IMR-90 (cell line): ENCODE results near the gene ZNF362. TPM values are rescaled to one million over a fixed set of nuclear protein-coding genes. Genes with fewer than 3 reads are reported as not detected.

Experiments used
- ATAC-seq: fragments of 200-7000 bp; cut with Tn5 transposase; 2 replicates; pipeline ENCODE4 v1.9.1; 2020; ENCODE audit warnings: low read depth, mild to moderate bottlenecking, moderate library complexity
- BruUV-seq: library from RNA; stranded (reverse); fragments of 400-500 nt; replicated peaks from 2 replicates; lab custom pipeline; 2021; lab: Mats Ljungman, UMichigan
- CTCF ChIA-PET: fragments of 300-600 bp; formaldehyde crosslinking; extraction: SDS; loops from one replicate; lab custom pipeline; 2021; ENCODE audit warnings: antibody characterized with exemption; lab: Yijun Ruan, JAX
- POLR2A ChIA-PET: fragments of 300-600 bp; sonication (Branson Sonifier 250); formaldehyde crosslinking; loops from one replicate; lab custom pipeline; 2022; ENCODE audit warnings: antibody characterized with exemption; ENCODE audit not compliant: unreplicated experiment; lab: Charles Lee
- DNase-seq: peaks from one replicate; pipeline ENCODE4 v3.0.0; 2013
- H2AFZ ChIP-seq: replicated peaks from 2 replicates; pipeline ENCODE3; 2013; ENCODE audit warnings: low read length, mild to moderate bottlenecking; ENCODE audit not compliant: poor library complexity
- H2AK5ac ChIP-seq: 2 replicates; pipeline ENCODE4 v1.6.1; 2013; ENCODE audit warnings: low read depth, low read length, inconsistent platforms
- H2AK9ac ChIP-seq: replicated peaks from 2 replicates; pipeline ENCODE3; 2013; ENCODE audit warnings: mild to moderate bottlenecking, low read depth, low read length, moderate library complexity; ENCODE audit not compliant: poor library complexity
- H2BK120ac ChIP-seq: 2 replicates; pipeline ENCODE4 v1.6.1; 2013; ENCODE audit warnings: low read depth, low read length, inconsistent platforms
- H2BK15ac ChIP-seq: 3 replicates; pipeline ENCODE4 v1.6.1; 2013; ENCODE audit warnings: low read depth, low read length, inconsistent platforms
- H2BK20ac ChIP-seq: 2 replicates; pipeline ENCODE4 v1.6.1; 2013; ENCODE audit warnings: low read depth, mild to moderate bottlenecking, inconsistent platforms, low read length, moderate library complexity
- H2BK5ac ChIP-seq: 2 replicates; pipeline ENCODE4 v1.6.1; 2013; ENCODE audit warnings: mild to moderate bottlenecking, low read depth, low read length, inconsistent platforms; ENCODE audit not compliant: poor library complexity, severe bottlenecking
- H3K14ac ChIP-seq: replicated peaks from 2 replicates; pipeline ENCODE4 v1.6.1; 2013; ENCODE audit warnings: low read depth, low read length, inconsistent platforms
- H3K18ac ChIP-seq: 2 replicates; pipeline ENCODE4 v1.6.1; 2013; ENCODE audit warnings: low read depth, low read length, control low read depth
- H3K23ac ChIP-seq: 2 replicates; pipeline ENCODE4 v1.6.1; 2013; ENCODE audit warnings: low read depth, low read length, inconsistent platforms
- H3K27ac ChIP-seq: 2 replicates; pipeline ENCODE4 v1.5.1; 2013; ENCODE audit warnings: mild to moderate bottlenecking, control low read depth, low read length; ENCODE audit not compliant: insufficient read depth
- H3K27me3 ChIP-seq: 2 replicates; pipeline ENCODE4 v1.6.1; 2013; ENCODE audit warnings: low read length; ENCODE audit not compliant: control insufficient read depth, insufficient read depth
- H3K36me3 ChIP-seq: 2 replicates; pipeline ENCODE4 v1.6.1; 2013; ENCODE audit warnings: low read length, mixed read lengths; ENCODE audit not compliant: control insufficient read depth, insufficient read depth
- H3K4ac ChIP-seq: 2 replicates; pipeline ENCODE4 v1.6.1; 2013; ENCODE audit warnings: low read depth, low read length, inconsistent platforms
- H3K4me1 ChIP-seq: 2 replicates; pipeline ENCODE4 v1.6.1; 2013; ENCODE audit warnings: low read length, mixed read lengths; ENCODE audit not compliant: control insufficient read depth, insufficient read depth
- H3K4me2 ChIP-seq: 2 replicates; pipeline ENCODE4 v1.6.1; 2013; ENCODE audit warnings: low read depth, mild to moderate bottlenecking, control low read depth, low read length, moderate library complexity
- H3K4me3 ChIP-seq: 2 replicates; pipeline ENCODE4 v1.5.1; 2013; ENCODE audit warnings: low read depth, mild to moderate bottlenecking, control low read depth, low read length, moderate library complexity; ENCODE audit not compliant: insufficient read depth
- H3K56ac ChIP-seq: 2 replicates; pipeline ENCODE4 v1.6.1; 2013; ENCODE audit warnings: low read length, inconsistent platforms; ENCODE audit not compliant: insufficient read depth; ENCODE audit errors: extremely low read depth
- H3K79me1 ChIP-seq, 2 experiments: 2 replicates each; pipeline ENCODE4 v1.6.1; 2013; ENCODE audit warnings: low read length in 2 of 2, inconsistent platforms in 1 of 2, low read depth in 1 of 2
- H3K9ac ChIP-seq: 2 replicates; pipeline ENCODE4 v1.6.1; 2013; ENCODE audit warnings: low read depth, low read length, control low read depth
- H3K9me1 ChIP-seq: 2 replicates; pipeline ENCODE4 v1.6.1; 2013; ENCODE audit warnings: low read length, inconsistent platforms; ENCODE audit not compliant: insufficient read depth
- H3K9me3 ChIP-seq: 2 replicates; pipeline ENCODE4 v1.6.1; 2013; ENCODE audit warnings: low read length; ENCODE audit not compliant: control insufficient read depth, insufficient read depth
- H4K20me1 ChIP-seq: 2 replicates; pipeline ENCODE4 v1.6.1; 2013; ENCODE audit warnings: low read length, inconsistent platforms; ENCODE audit not compliant: insufficient read depth
- H4K5ac ChIP-seq: 2 replicates; pipeline ENCODE4 v1.6.1; 2013; ENCODE audit warnings: mild to moderate bottlenecking, low read depth, low read length, control low read depth
- H4K8ac ChIP-seq, 2 experiments: 2 replicates each; pipeline ENCODE4 v1.6.1; 2013; ENCODE audit warnings: low read depth in 2 of 2, low read length in 2 of 2, control low read depth in 1 of 2, inconsistent platforms in 1 of 2
- H4K91ac ChIP-seq: 2 replicates; pipeline ENCODE4 v1.6.1; 2013; ENCODE audit warnings: low read depth, low read length, inconsistent platforms; ENCODE audit not compliant: insufficient read depth
- BHLHE40 ChIP-seq: fragments of 150-350 bp; IDR thresholded peaks from 2 replicates; pipeline ENCODE4 v1.6.1; 2016; ENCODE audit warnings: mild to moderate bottlenecking, low read depth, low read length
- CEBPB ChIP-seq: IDR thresholded peaks from 2 replicates; pipeline ENCODE4 v1.6.1; 2012; ENCODE audit warnings: low read depth, low read length, improper control_type of control experiment
- CHD1 ChIP-seq: IDR thresholded peaks from 2 replicates; pipeline ENCODE4 v1.6.1; 2012; ENCODE audit warnings: low read depth, low read length, improper control_type of control experiment
- FOS ChIP-seq: fragments of 150-350 bp; IDR thresholded peaks from 2 replicates; pipeline ENCODE4 v1.6.1; 2016; ENCODE audit warnings: low read depth, low read length
- MAFK ChIP-seq: IDR thresholded peaks from 2 replicates; pipeline ENCODE4 v1.6.1; 2012; ENCODE audit warnings: low read depth, low read length, improper control_type of control experiment
- MAZ ChIP-seq: IDR thresholded peaks from 2 replicates; pipeline ENCODE4 v1.6.1; 2012; ENCODE audit warnings: low read depth, mild to moderate bottlenecking, low read length, improper control_type of control experiment, moderate library complexity, borderline replicate concordance
- MXI1 ChIP-seq: IDR thresholded peaks from 2 replicates; pipeline ENCODE4 v1.6.1; 2012; ENCODE audit warnings: low read depth, mild to moderate bottlenecking, low read length, moderate library complexity, borderline replicate concordance
- NFE2L2 ChIP-seq: fragments of 150-350 bp; IDR thresholded peaks from 2 replicates; pipeline ENCODE4 v1.6.1; 2016; ENCODE audit warnings: low read depth, mild to moderate bottlenecking, low read length
- POLR2A ChIP-seq: IDR thresholded peaks from 2 replicates; pipeline ENCODE4 v1.6.1; 2012; ENCODE audit warnings: mild to moderate bottlenecking, low read depth, low read length
- RAD21 ChIP-seq: IDR thresholded peaks from 2 replicates; pipeline ENCODE4 v1.6.1; 2012; ENCODE audit warnings: low read length, improper control_type of control experiment
- RCOR1 ChIP-seq: IDR thresholded peaks from 2 replicates; pipeline ENCODE4 v1.6.1; 2012; ENCODE audit warnings: mild to moderate bottlenecking, low read length, improper control_type of control experiment; ENCODE audit not compliant: insufficient replicate concordance
- RFX5 ChIP-seq: IDR thresholded peaks from 2 replicates; pipeline ENCODE4 v1.8.0; 2012; ENCODE audit warnings: low read depth, mild to moderate bottlenecking, low read length, moderate library complexity
- SMC3 ChIP-seq: fragments of 150-350 bp; IDR thresholded peaks from 2 replicates; pipeline ENCODE4 v1.6.1; 2016; ENCODE audit warnings: low read depth, mild to moderate bottlenecking, antibody characterized with exemption, low read length, moderate library complexity
- WGBS, 2 experiments: methylation state at CpG; one replicate each; pipeline versions ENCODE4 v1.1.5 to v1.1.7; 2013; ENCODE audit warnings: missing lambda C conversion rate in 2 of 2; ENCODE audit not compliant: insufficient read length in 1 of 2; ENCODE audit errors: extremely low coverage in 2 of 2; 5-methylcytosine and 5-hydroxymethylcytosine counted together
- dilution Hi-C: fragments of 300-500 bp; cut with HindIII; formaldehyde crosslinking; loops from one replicate; pipeline ENCODE4 v1.14.3; 2018; ENCODE audit warnings: low sequenced_read_pairs; ENCODE audit not compliant: unreplicated experiment
- in situ Hi-C: fragments of 300-500 bp; cut with MboI; formaldehyde crosslinking; loops from 3 replicates; pipeline ENCODE4 v1.14.3; 2019; ENCODE audit warnings: low sequenced_read_pairs, inconsistent platforms, mixed read lengths
- intact Hi-C: fragments of 100-400 bp; cut with micrococcal nuclease; formaldehyde crosslinking; loops from 2 replicates; pipeline ENCODE4 v1.10.0; 2022
- polyA plus RNA-seq, 3 experiments: library from polyadenylated mRNA; depleted of rRNA; stranded (reverse); fragments of >200 nt; gene quantifications; 2 replicates each; pipeline ENCODE4 v1.2.3, GENCODE V29; 2012; ENCODE audit warnings: low replicate concordance in 1 of 3
- total RNA-seq: library from RNA; depleted of rRNA; stranded (reverse); fragments of >200 nt; gene quantifications from 2 replicates; pipeline ENCODE4 v1.2.3, GENCODE V29; 2012
- TF ChIP-seq, protein P1 (sequence below): conservative IDR thresholded peaks from 2 replicates; pipeline ENCODE4 v1.5.1; 2012; ENCODE audit warnings: mild to moderate bottlenecking, low read depth, low read length, improper control_type of control experiment
- TF ChIP-seq, protein P2 (sequence below): fragments of 150-350 bp; IDR thresholded peaks from 2 replicates; pipeline ENCODE4 v1.6.1; 2017; ENCODE audit warnings: mild to moderate bottlenecking, antibody characterized with exemption, low read length, low read depth

The ZNF362 gene
- total and polyA plus RNA-seq, 2 of the 4 experiments (the other 2 are of a cell fraction): 5.7 to 12.9 TPM

GRCh38 chr1:33296082-33296458 lies 39.8 kb downstream of the ZNF362 start:
- peaks cover 14% of the 10 kb centered on the region; the same call in 1 of the 2 replicates for H4K20me1 ChIP-seq
- intact Hi-C loops (loop anchor here (5.0 kb wide), 2 partner anchors 51 to 79 kb away; no protein-coding TSS in a partner anchor), dilution Hi-C loops (no loop called here), in situ Hi-C loops (loop anchor here (5.0 to 10.0 kb wide), 3 partner anchors 71 to 319 kb away; no protein-coding TSS in a partner anchor)
- peaks cover 4% of the 10 kb centered on the region for H3K4me1 ChIP-seq
- H4K8ac ChIP-seq: no peak overlapping the region
- ChIA-PET POLR2A (no interaction called here), CTCF (interaction anchor here (0.6 to 2.2 kb wide), 22 partner anchors 9 to 1446 kb away, joined by 3 to 26 read pairs (median 4); partner anchors contain the start of genes A3GALT2 and ZSCAN20)
- TF ChIP-seq NFE2L2: no peak
- TF ChIP-seq CEBPB: no peak
- TF ChIP-seq, protein P1, sequence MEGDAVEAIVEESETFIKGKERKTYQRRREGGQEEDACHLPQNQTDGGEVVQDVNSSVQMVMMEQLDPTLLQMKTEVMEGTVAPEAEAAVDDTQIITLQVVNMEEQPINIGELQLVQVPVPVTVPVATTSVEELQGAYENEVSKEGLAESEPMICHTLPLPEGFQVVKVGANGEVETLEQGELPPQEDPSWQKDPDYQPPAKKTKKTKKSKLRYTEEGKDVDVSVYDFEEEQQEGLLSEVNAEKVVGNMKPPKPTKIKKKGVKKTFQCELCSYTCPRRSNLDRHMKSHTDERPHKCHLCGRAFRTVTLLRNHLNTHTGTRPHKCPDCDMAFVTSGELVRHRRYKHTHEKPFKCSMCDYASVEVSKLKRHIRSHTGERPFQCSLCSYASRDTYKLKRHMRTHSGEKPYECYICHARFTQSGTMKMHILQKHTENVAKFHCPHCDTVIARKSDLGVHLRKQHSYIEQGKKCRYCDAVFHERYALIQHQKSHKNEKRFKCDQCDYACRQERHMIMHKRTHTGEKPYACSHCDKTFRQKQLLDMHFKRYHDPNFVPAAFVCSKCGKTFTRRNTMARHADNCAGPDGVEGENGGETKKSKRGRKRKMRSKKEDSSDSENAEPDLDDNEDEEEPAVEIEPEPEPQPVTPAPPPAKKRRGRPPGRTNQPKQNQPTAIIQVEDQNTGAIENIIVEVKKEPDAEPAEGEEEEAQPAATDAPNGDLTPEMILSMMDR: no peak
- TF ChIP-seq BHLHE40: no peak
- TF ChIP-seq MAFK: no peak
- no peak for TF ChIP-seq RAD21
- TF ChIP-seq SMC3: no peak
- TF ChIP-seq RFX5: no peak
- TF ChIP-seq MXI1: no peak
- TF ChIP-seq, protein P2, sequence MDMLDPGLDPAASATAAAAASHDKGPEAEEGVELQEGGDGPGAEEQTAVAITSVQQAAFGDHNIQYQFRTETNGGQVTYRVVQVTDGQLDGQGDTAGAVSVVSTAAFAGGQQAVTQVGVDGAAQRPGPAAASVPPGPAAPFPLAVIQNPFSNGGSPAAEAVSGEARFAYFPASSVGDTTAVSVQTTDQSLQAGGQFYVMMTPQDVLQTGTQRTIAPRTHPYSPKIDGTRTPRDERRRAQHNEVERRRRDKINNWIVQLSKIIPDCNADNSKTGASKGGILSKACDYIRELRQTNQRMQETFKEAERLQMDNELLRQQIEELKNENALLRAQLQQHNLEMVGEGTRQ: no peak
- TF ChIP-seq FOS: no peak
- TF ChIP-seq CHD1: no peak
- TF ChIP-seq MAZ: no peak
- no peak for TF ChIP-seq POLR2A
- TF ChIP-seq RCOR1: no peak
- no peak overlapping the region for H2BK20ac ChIP-seq
- no peak overlapping the region for H3K14ac ChIP-seq
- H2AFZ ChIP-seq: peak overlapping the region; percentile 24
- no TSS peak for BruUV-seq
- H2AK9ac ChIP-seq: no peak overlapping the region
- no peak overlapping the region for H4K91ac ChIP-seq
- H3K9me3 ChIP-seq: no peaks in the 10 kb centered on the region
- H3K79me1 ChIP-seq: peaks cover 0 to 31% of the 10 kb centered on the region in 2 experiments; a peak in 2 of 4 replicates
- peaks cover 5% of the 10 kb centered on the region for H3K9me1 ChIP-seq
- H3K27ac ChIP-seq: no peak overlapping the region
- H3K4me2 ChIP-seq: no peak overlapping the region
- H3K56ac ChIP-seq: no peak overlapping the region
- H3K4me3 ChIP-seq: no peak overlapping the region
- 87% methylated on average over 9 of the region's 9 CpGs; no CpG with 5 or more reads in 1 of the 2 experiments for WGBS, 2 experiments
- no peak overlapping the region for H2BK5ac ChIP-seq
- H2BK15ac ChIP-seq: no peak overlapping the region
- H3K36me3 ChIP-seq: peaks cover 31% of the 10 kb centered on the region
- H2AK5ac ChIP-seq: no peak overlapping the region
- H2BK120ac ChIP-seq: no peak overlapping the region
- no peak for ATAC-seq
- no peak overlapping the region for H3K9ac ChIP-seq
- no peak overlapping the region for H3K4ac ChIP-seq
- no peaks in the 10 kb centered on the region for H3K27me3 ChIP-seq
- no peak for DNase-seq
- H3K23ac ChIP-seq: no peak overlapping the region
- H4K5ac ChIP-seq: no peak overlapping the region
- no peak overlapping the region for H3K18ac ChIP-seq
